Skeletal muscle satellite cell (primary cell): ENCODE data around the gene FAM111B.
"Not testable (repeated sequence)": the region's sequence is repeated elsewhere in the genome, so short reads cannot be mapped to it uniquely, and the experiment has no call there.

Experiments used
- H3K27me3 ChIP-seq: 2 replicates; pipeline ENCODE4 v1.7.0; 2013; ENCODE audit warnings: low read length; ENCODE audit not compliant: control insufficient read depth, insufficient read depth
- H3K36me3 ChIP-seq: 2 replicates; pipeline ENCODE4 v1.7.0; 2013; ENCODE audit warnings: mild to moderate bottlenecking, control low read depth, low read length; ENCODE audit not compliant: insufficient read depth
- H3K4me1 ChIP-seq: 2 replicates; pipeline ENCODE4 v1.7.0; 2013; ENCODE audit warnings: low read length; ENCODE audit not compliant: control insufficient read depth, insufficient read depth
- H3K4me2 ChIP-seq: 2 replicates; pipeline ENCODE4 v1.7.0; 2013; ENCODE audit warnings: mild to moderate bottlenecking, low read length
- H3K4me3 ChIP-seq: 2 replicates; pipeline ENCODE4 v1.7.0; 2013; ENCODE audit warnings: low read length
- H3K9ac ChIP-seq: 2 replicates; pipeline ENCODE4 v1.7.0; 2013; ENCODE audit warnings: mild to moderate bottlenecking, low read depth, low read length, moderate library complexity
- H3K9me3 ChIP-seq: replicated peaks from 2 replicates; pipeline ENCODE4 v1.7.0; 2013; ENCODE audit warnings: mild to moderate bottlenecking, control low read depth, low read length

Gene FAM111B

DNA sequence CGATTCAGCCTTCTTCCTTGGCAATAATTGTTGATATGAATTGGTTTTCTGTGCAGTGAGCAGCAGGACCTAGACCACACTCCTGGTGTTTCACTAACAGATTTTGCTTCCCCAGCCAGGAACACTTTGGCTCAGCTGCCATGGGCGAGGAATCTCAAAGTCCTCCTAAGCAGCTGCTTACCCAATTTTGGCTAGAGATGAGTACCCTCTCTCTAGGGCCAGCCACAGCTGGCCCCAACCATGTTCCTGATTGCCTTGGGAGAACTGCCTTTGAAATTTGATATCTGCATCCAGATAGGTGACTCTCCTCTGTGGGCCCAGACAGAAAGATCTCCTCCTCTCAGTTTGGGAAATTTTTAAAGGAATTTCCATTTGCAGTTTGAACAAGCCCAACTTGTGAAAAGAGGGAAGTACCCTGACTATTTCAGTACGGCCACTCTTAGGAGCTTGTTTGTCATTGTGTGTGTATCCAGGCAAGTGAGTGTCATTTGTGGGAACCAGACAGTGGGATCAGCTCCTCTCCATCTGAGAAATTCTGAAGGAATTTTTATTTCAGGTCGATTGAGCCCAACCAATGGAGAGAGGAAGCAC, 25.5 kb upstream of the FAM111B start:
- H3K4me1 ChIP-seq, H3K9ac ChIP-seq, H3K4me2 ChIP-seq, H3K4me3 ChIP-seq, H3K36me3 ChIP-seq, H3K9me3 ChIP-seq: not testable (repeated sequence)
- peaks cover 32% of the 10 kb centered on the region for H3K27me3 ChIP-seq

DNA sequence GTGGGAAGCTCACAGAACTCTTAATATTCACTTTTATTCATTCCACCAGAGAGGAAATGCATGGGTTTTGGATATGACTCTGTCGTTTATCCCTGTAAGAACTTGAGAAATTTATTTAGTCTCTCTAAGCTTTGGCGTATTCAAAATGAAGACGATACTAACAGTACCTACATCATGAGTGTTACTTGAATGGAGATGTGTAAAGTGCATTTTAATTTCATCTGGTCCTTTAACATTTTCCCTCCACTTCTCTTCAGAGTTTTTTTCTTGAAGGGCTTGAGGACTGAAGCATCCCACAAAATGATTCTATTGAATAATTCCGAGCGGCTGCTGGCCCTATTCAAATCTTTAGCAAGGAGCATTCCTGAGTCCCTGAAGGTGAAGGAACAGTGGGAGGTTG, 21.0 kb upstream of the FAM111B start, which contains the start of gene GLYATL1B:
Gene GLYATL1B (plus strand): TSS at position 301 of the 400 bp plus-strand sequence. CDS start 0 bp downstream, at position 301.
- H3K36me3 ChIP-seq, H3K9ac ChIP-seq, H3K9me3 ChIP-seq: not testable (repeated sequence)

DNA sequence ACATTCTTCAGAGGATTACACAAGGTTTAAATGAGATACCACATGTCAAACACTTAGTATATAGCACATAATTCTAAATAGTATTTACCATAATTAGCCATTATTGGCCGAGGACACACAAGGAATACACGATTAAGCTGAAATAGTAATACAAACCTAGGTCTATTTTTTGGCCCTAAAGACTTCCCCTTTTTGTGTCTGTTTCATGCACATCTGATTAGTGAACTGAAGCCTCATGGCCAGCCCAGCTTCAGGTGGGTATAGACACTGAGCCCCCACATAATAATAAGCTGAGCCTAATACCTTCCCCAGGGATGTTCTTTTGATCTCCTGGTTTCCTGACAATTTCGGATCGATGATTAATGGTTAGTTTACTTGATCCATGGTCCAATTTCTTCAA, 18.9 kb upstream of the FAM111B start:
- no peak overlapping the region for H3K4me3 ChIP-seq
- no peak overlapping the region for H3K4me2 ChIP-seq
- no peaks in the 10 kb centered on the region for H3K36me3 ChIP-seq
- H3K4me1 ChIP-seq = no peaks in the 10 kb centered on the region
- H3K27me3 ChIP-seq = peaks cover 16% of the 10 kb centered on the region
- H3K9me3 ChIP-seq = no peaks in the 10 kb centered on the region
- no peak overlapping the region for H3K9ac ChIP-seq

More for the DNA sequence above, 21.0 kb upstream of the FAM111B start, which contains the start of gene GLYATL1B:
- H3K27me3 ChIP-seq = peaks cover 14% of the 10 kb centered on the region
- not testable (repeated sequence) for H3K4me3 ChIP-seq, H3K4me2 ChIP-seq, H3K4me1 ChIP-seq

DNA sequence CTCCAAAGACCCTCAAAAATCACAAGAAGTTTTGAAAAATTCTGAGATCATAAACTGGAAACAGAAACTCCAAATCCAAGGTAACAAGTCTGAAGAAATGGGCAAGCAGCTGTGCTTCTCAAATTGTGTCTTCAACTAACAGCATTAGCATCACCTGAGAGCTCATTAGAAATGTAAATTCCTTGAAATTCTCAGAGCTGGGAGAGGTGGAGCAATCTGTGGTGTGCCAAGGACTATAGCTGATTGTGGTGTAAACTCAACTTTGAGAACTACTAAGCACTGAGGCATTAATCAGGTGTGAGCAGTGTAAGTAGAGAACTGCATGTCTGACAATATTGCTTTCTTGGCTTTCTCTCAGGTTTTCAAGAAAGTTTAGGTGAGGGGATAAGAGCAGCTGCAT, 13.5 kb upstream of the FAM111B start:
- not testable (repeated sequence) for H3K4me2 ChIP-seq, H3K36me3 ChIP-seq, H3K9me3 ChIP-seq, H3K4me3 ChIP-seq, H3K9ac ChIP-seq, H3K4me1 ChIP-seq
- H3K27me3 ChIP-seq = peaks cover 22% of the 10 kb centered on the region

DNA sequence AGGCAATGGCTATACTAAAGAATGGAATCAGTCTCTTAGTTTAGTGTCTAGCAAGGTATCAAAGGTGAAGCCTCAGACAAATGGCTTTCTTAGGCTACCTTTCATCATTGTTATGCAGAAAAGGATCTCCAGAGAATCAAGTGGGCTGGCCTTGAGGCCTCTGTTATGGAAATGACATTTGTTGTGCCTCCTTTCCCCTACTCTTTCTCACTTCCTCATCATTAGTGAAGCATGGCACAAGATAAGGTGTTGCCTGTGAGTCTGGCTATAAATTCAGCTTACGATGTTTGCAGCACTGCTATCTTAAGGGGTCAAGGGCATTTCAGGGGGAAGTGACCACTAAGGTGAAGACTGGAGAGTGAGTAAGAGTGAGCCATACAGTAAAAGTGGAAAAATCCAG, 11.8 kb upstream of the FAM111B start:
- H3K9ac ChIP-seq, H3K9me3 ChIP-seq, H3K4me1 ChIP-seq, H3K4me2 ChIP-seq, H3K36me3 ChIP-seq, H3K4me3 ChIP-seq: not testable (repeated sequence)
- peaks cover 16% of the 10 kb centered on the region for H3K27me3 ChIP-seq

DNA sequence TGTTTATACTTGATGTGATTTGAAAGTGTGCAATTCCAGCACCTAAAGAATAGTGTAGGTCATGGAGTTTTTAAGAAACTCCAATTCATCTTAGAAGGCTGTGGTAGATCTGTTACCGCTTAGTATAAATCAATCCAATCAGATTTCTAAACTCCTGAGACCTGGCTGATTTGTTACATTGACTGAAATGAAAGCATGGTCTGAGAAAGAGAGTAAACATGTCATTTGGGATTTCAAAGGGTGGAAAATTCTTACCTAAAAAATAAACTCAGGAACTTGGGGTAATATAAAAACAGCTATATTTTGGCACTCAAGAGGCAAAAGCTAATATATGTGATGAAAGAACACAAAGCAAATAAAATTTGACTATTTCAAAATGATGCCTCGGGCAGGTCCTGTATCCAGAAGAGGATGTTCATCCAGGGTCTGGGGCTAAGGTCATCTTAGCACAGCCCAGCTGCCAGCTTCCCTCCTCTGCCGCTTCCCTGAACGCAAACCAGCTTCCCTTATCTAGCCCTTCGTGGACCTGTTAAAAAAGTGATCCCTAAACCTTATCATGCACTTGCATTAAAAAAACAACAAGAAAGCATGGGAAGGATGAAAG, 11.0 kb upstream of the FAM111B start:
- not testable (repeated sequence) for H3K4me2 ChIP-seq, H3K36me3 ChIP-seq, H3K4me1 ChIP-seq, H3K4me3 ChIP-seq, H3K9me3 ChIP-seq, H3K9ac ChIP-seq
- H3K27me3 ChIP-seq = peaks cover 16% of the 10 kb centered on the region

DNA sequence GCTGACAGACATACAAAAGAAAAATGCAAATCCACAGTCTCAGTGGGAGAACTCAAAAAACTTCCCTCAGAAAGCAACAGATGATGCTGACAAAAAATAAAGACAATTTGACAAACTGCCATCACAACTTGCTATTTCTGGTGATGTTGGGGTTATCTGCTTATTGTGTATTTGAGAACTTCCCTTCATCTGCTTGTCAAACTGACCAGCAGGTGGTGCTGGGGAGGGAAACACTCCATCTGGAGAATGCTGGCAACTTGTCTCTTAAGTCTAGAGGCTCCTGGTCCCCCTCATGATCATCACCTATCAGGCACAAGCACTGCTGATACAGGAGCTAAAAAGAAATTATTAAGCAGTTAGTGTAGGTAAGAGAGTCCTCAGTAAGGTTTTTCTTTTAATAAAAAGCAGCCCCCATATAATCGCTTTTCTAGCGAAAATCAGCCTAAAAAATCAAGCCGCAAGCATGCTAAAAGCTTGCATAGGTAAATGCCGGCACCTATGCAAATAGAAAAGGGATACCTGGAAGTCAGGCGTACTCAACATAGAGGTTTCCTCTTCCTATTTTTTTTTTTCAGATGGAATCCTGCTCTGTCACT, 9.8 kb upstream of the FAM111B start:
- H3K9ac ChIP-seq = no peak overlapping the region
- H3K9me3 ChIP-seq = no peaks in the 10 kb centered on the region

DNA sequence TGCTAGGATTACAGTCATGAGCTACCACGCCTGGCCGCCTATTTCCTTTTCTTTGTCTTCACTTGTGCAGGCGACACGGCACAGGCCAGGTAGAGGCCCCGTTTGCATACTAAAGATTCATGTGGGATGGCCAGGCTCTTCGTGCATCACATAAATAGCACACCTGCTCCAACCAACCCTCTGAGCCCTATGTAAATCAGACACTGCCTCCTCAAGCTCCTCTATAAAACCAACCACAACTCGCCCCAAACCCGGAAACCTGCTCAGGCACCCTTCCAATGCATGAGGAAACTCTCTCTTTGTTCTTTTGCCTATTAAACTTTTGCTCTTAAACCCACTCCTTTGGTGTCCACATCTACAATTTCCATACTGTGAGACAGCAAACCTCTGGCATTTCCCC, 9.1 kb upstream of the FAM111B start:
- not testable (repeated sequence) for H3K9ac ChIP-seq, H3K4me3 ChIP-seq, H3K4me2 ChIP-seq, H3K36me3 ChIP-seq, H3K4me1 ChIP-seq, H3K9me3 ChIP-seq
- H3K27me3 ChIP-seq = peaks cover 18% of the 10 kb centered on the region

More for the DNA sequence above, 9.8 kb upstream of the FAM111B start:
- H3K4me1 ChIP-seq = peaks cover under 1% of the 10 kb centered on the region
- no peak overlapping the region for H3K4me3 ChIP-seq
- peaks cover 23% of the 10 kb centered on the region for H3K27me3 ChIP-seq
- H3K36me3 ChIP-seq = no peaks in the 10 kb centered on the region
- H3K4me2 ChIP-seq = no peak overlapping the region

DNA sequence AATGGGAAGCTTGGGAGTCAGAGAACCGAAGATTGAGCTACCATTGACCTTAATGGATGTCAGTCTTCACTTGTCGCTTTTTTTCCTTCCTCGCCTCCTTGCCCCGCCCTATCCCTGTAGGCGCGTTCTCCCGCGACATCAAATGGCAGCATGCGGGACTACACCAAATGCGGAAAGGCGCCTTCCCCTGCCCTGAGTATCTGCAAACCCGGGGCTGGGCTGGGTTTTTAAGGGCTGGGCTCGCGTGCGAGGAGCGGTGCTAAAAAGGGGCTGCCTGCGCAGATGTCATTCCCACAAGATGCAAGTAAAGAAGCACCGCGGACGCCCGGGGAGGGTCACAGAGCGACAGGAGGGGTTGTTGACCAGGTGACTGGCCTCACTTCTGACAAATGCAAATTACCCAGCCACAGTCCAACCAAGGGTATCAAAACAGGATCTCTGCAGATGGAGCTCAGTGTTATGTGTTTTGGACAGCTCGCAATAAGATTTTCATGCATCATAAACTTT, 4.7 kb upstream of the FAM111B start:
- peak overlapping the region; percentile 63 for H3K4me3 ChIP-seq

DNA sequence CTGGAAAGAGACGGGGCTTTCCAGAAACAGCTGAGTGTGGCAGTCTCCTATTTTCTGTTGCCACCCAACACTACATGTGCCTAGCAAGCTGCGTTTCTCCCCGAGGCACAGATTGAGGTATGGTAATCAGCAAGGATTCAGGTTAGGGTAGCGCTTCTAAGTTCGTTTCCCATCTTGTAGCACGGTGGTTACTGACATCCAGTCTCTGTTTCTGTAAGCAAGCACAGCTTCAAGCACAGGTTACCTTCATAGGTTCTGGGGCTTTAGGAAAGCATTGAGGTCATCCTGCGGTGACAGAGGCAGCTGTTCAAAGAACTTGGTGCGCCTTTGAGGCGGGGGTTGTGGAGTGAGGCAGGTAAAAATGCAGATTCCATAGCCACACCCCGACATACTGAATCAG, 684 bp downstream of the FAM111B start:
- Histone ChIP-seq H3K4me2 (peak overlapping the region; percentile 90), H3K4me3 (peak overlapping the region; percentile 79), H3K4me1 (peaks cover 12% of the 10 kb centered on the region), H3K9ac (peak overlapping the region; percentile 68)
- H3K9me3 ChIP-seq, H3K27me3 ChIP-seq, H3K36me3 ChIP-seq: not testable (repeated sequence)

More for the DNA sequence above, 4.7 kb upstream of the FAM111B start:
- no peaks in the 10 kb centered on the region for H3K9me3 ChIP-seq
- H3K9ac ChIP-seq = no peak overlapping the region
- H3K27me3 ChIP-seq = peaks cover 14% of the 10 kb centered on the region
- H3K36me3 ChIP-seq = no peaks in the 10 kb centered on the region
- H3K4me1 ChIP-seq = peaks cover 12% of the 10 kb centered on the region
- peak overlapping the region; percentile 85 for H3K4me2 ChIP-seq

DNA sequence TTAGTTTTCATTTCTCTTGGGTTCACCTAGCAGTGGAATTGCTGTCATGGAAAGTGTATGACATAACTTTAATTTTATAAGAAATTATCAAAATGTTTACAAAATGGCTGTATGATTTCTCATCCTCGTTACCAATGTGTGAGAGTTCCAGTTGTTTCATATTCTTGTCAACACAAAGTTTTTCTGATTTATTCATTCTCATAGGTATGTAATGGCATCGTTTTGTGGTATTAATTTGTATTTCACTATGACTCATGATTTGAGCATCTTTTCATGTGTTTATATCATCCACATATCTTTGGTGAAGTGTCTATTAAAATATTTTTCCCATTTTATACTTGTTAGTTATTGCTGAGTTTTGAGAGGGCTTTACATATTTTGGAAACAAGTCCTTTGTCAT, 5.5 kb downstream of the FAM111B start:
- Histone ChIP-seq H3K4me2 (no peak overlapping the region), H3K27me3 (no peaks in the 10 kb centered on the region), H3K9ac (no peak overlapping the region), H3K9me3 (no peaks in the 10 kb centered on the region), H3K4me1 (peaks cover 2% of the 10 kb centered on the region), H3K4me3 (no peak overlapping the region), H3K36me3 (peaks cover 9% of the 10 kb centered on the region)

DNA sequence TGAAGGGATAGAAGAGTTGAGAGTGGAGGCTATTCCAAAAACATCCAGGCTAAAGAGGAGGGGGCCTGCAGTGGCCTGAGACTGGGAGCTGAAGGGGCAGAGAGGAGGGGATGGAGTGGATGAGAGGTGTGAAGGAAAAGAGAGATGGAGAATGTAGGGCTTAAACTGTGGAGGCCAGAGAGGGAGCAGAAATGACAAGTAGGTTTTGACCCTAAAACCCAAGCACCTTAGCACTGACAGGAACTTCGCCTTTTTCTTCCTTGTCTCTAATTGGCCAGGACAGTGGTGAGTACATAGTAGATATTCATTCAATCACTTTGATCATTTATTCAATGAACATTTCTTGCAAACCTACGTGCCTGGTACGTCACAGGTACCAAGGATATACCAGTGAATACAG, 7.3 kb downstream of the FAM111B start:
- Histone ChIP-seq H3K27me3 (no peaks in the 10 kb centered on the region), H3K4me3 (no peak overlapping the region), H3K36me3 (peaks cover 14% of the 10 kb centered on the region), H3K4me2 (no peak overlapping the region), H3K9ac (no peak overlapping the region), H3K4me1 (no peaks in the 10 kb centered on the region), H3K9me3 (no peaks in the 10 kb centered on the region)
